HepG2 (cell line): ENCODE data around the gene KCNJ14.

Source experiments
- ATAD3A ChIP-seq: sonication (generic); formaldehyde crosslinking; IDR thresholded peaks from 2 replicates; pipeline ENCODE4 v1.4.0; 2020; ENCODE audit warnings: missing genetic modification reagents
- CTCF ChIP-seq: sonication (generic); formaldehyde crosslinking; IDR thresholded peaks from 2 replicates; pipeline ENCODE4 v1.5.0; 2020; ENCODE audit warnings: mild to moderate bottlenecking, missing genetic modification reagents, moderate library complexity
- HMG20A ChIP-seq: IDR thresholded peaks from 2 replicates; pipeline ENCODE4 v1.6.1; 2016; ENCODE audit warnings: borderline replicate concordance
- PRDM10 ChIP-seq: sonication (generic); formaldehyde crosslinking; IDR thresholded peaks from 2 replicates; pipeline ENCODE4 v1.4.0; 2020; ENCODE audit warnings: low read depth, missing genetic modification reagents
- ZNF335 ChIP-seq: sonication (generic); formaldehyde crosslinking; IDR thresholded peaks from 2 replicates; pipeline ENCODE4 v1.4.0; 2020; ENCODE audit warnings: missing genetic modification reagents

- no peak for TF ChIP-seq HMG20A (CRISPR knock-in tag)
- TF ChIP-seq CTCF (CRISPR knock-in tag), result no peak
- TF ChIP-seq PRDM10, result no peak
- TF ChIP-seq ATAD3A (CRISPR knock-in tag), result no peak
- no peak for TF ChIP-seq ZNF335
These were observed 2.8 kb upstream of the KCNJ14 start for GRCh38 chr19:48452289-48453190.
